Keratinocyte (primary cell): Measurements from ENCODE around the gene PTDSS2.

Source experiments
- EZH2 ChIP-seq: IDR thresholded peaks from one replicate; pipeline ENCODE4 v1.6.1; 2012; ENCODE audit warnings: inconsistent platforms, mild to moderate bottlenecking, low read length, moderate library complexity
- TF ChIP-seq, protein P1 (sequence below), 3 experiments: IDR thresholded peaks in 1 of 3; conservative IDR thresholded peaks in 1 of 3; optimal IDR thresholded peaks in 1 of 3; 2 replicates in 2 of 3; 3 replicates in 1 of 3; pipeline versions ENCODE3 to v1.5.1; 2011; ENCODE audit warnings: low read length in 3 of 3, mild to moderate bottlenecking in 3 of 3, moderate library complexity in 2 of 3, control low read depth in 1 of 3, inconsistent platforms in 1 of 3; ENCODE audit not compliant: insufficient read depth in 2 of 3; ENCODE audit errors: extremely low read depth in 1 of 3

DNA sequence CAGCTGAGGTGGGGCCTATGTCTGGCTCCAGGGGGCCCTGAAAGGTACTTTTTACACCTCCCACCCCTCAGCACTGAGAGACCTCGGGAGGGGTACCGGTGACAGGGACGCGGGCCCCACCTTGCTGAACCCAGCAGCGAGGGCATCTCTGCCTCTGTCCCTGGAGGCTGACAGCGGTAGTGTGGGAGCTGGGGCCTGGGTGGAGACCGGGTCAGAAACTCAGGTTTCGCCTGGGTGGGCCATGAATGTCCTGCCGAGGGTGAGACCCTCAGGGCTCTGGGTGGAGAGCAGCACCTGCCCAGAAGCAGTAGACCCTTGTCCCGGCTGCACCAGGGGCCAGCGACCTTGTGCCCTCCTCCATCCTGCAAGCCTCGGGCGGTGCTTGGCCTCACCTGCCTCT lies 22.2 kb downstream of the PTDSS2 start:
- TF ChIP-seq, protein P1, sequence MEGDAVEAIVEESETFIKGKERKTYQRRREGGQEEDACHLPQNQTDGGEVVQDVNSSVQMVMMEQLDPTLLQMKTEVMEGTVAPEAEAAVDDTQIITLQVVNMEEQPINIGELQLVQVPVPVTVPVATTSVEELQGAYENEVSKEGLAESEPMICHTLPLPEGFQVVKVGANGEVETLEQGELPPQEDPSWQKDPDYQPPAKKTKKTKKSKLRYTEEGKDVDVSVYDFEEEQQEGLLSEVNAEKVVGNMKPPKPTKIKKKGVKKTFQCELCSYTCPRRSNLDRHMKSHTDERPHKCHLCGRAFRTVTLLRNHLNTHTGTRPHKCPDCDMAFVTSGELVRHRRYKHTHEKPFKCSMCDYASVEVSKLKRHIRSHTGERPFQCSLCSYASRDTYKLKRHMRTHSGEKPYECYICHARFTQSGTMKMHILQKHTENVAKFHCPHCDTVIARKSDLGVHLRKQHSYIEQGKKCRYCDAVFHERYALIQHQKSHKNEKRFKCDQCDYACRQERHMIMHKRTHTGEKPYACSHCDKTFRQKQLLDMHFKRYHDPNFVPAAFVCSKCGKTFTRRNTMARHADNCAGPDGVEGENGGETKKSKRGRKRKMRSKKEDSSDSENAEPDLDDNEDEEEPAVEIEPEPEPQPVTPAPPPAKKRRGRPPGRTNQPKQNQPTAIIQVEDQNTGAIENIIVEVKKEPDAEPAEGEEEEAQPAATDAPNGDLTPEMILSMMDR (optimal IDR thresholded peaks at IDR 0.05 in 1 of 3, IDR thresholded peaks at IDR 0.05 in 1 of 3, conservative IDR thresholded peaks at IDR 0.05 in 1 of 3; ENCODE audit: extremely low read depth in 1 of 3, insufficient read depth in 2 of 3, low read length in 3 of 3) = no peak
- TF ChIP-seq EZH2 = no peak
